ENCODE results near the gene ZKSCAN2.

ZKSCAN2 gene

GRCh38 chr16:25222959-25223358 lies 34.7 kb downstream of the ZKSCAN2 start:
- DNase-seq = no peak

GRCh38 chr16:25219070-25219737 lies 38.4 kb downstream of the ZKSCAN2 start:
- DNase-seq = no peak

GRCh38 chr16:25217921-25218320 lies 39.7 kb downstream of the ZKSCAN2 start:
- no peak for DNase-seq

GRCh38 chr16:25217112-25217511 lies 40.5 kb downstream of the ZKSCAN2 start:
- DNase-seq = no peak

GRCh38 chr16:25213709-25214397 lies 43.8 kb downstream of the ZKSCAN2 start:
- no peak for DNase-seq

GRCh38 chr16:25212636-25213035 lies 45.0 kb downstream of the ZKSCAN2 start:
- no peak for DNase-seq

- DNase-seq = no peak
These were observed 46.9 kb downstream of the ZKSCAN2 start for GRCh38 chr16:25210758-25211157.

- no peak for DNase-seq
These were observed 58.2 kb downstream of the ZKSCAN2 start for GRCh38 chr16:25199457-25199856.

- DNase-seq = no peak
These were observed 59.6 kb downstream of the ZKSCAN2 start for GRCh38 chr16:25198021-25198420.

GRCh38 chr16:25194273-25194878 lies 63.3 kb downstream of the ZKSCAN2 start:
- no peak for DNase-seq

GRCh38 chr16:25192096-25192495 lies 65.5 kb downstream of the ZKSCAN2 start:
- DNase-seq = no peak

GRCh38 chr16:25189305-25189704 lies 68.3 kb downstream of the ZKSCAN2 start:
- no peak for DNase-seq

GRCh38 chr16:25187491-25187795 lies 70.2 kb downstream of the ZKSCAN2 start:
- DNase-seq = no peak

Data from central memory CD4-positive, alpha-beta T cell (primary cell).